Stimulated activated CD4-positive, alpha-beta T cell treated with anti-CD3 and anti-CD28 coated beads, Interleukin-15, amount 100 ng/mL, for 48 hours (primary cell): Measurements from ENCODE around the gene PDE3A.
A peak's percentile ranks its signal among the peaks of the same experiment; 100 is the strongest.

Source experiments
- DNase-seq, 2 donors: peaks; one replicate each; pipeline ENCODE4 v3.0.0-alpha.2; 2020; ENCODE audit warnings: low read depth in 2 of 2

Gene PDE3A

GRCh38 chr12:20458011-20458410, 89.7 kb downstream of the PDE3A start:
- no peak for DNase-seq

- DNase-seq: no peak
These were observed 91.6 kb downstream of the PDE3A start for GRCh38 chr12:20459920-20460319.

- DNase-seq: no peak
These were observed 92.6 kb downstream of the PDE3A start for GRCh38 chr12:20460956-20461355.

GRCh38 chr12:20463913-20464524, 95.7 kb downstream of the PDE3A start:
- no peak for DNase-seq

GRCh38 chr12:20469300-20469699, 101.0 kb downstream of the PDE3A start:
- DNase-seq: no peak

- no peak for DNase-seq
These were observed 101.4 kb downstream of the PDE3A start for GRCh38 chr12:20469756-20470155.

GRCh38 chr12:20472102-20472782, 103.9 kb downstream of the PDE3A start:
- no peak for DNase-seq

GRCh38 chr12:20473133-20473532, 104.8 kb downstream of the PDE3A start:
- DNase-seq: no peak

GRCh38 chr12:20474016-20474415, 105.7 kb downstream of the PDE3A start:
- DNase-seq: no peak

GRCh38 chr12:20474443-20474842, 106.1 kb downstream of the PDE3A start:
- no peak for DNase-seq

- DNase-seq: no peak
These were observed 107.2 kb downstream of the PDE3A start for GRCh38 chr12:20475542-20475941.

GRCh38 chr12:20476551-20476950, 108.2 kb downstream of the PDE3A start:
- DNase-seq: no peak

GRCh38 chr12:20477255-20477654, 108.9 kb downstream of the PDE3A start:
- no peak for DNase-seq

- DNase-seq: no peak
These were observed 109.3 kb downstream of the PDE3A start for GRCh38 chr12:20477672-20478071.

- DNase-seq: no peak
These were observed 114.2 kb downstream of the PDE3A start for GRCh38 chr12:20482491-20483054.

GRCh38 chr12:20483776-20484175, 115.4 kb downstream of the PDE3A start:
- DNase-seq: no peak

GRCh38 chr12:20486233-20486632, 117.9 kb downstream of the PDE3A start:
- no peak for DNase-seq

GRCh38 chr12:20487519-20487918, 119.2 kb downstream of the PDE3A start:
- no peak for DNase-seq

- DNase-seq: no peak
These were observed 121.3 kb downstream of the PDE3A start for GRCh38 chr12:20489645-20490044.

GRCh38 chr12:20490213-20490612, 121.9 kb downstream of the PDE3A start:
- no peak for DNase-seq

GRCh38 chr12:20491290-20491689, 123.0 kb downstream of the PDE3A start:
- no peak for DNase-seq

GRCh38 chr12:20492251-20492760, 124.0 kb downstream of the PDE3A start:
- peak in 1 of 2 donors; percentile 2 for DNase-seq

GRCh38 chr12:20493934-20494333, 125.6 kb downstream of the PDE3A start:
- DNase-seq: no peak
